Measurements from ENCODE around the gene MSLN.
"Not testable (repeated sequence)": the region's sequence is repeated elsewhere in the genome, so short reads cannot be mapped to it uniquely, and the experiment has no call there.

Gene MSLN

GRCh38 chr16:761625-762513 lies 1.3 kb downstream of the MSLN start:
- no peak for DNase-seq

- DNase-seq, result no peak
These were observed 2.2 kb downstream of the MSLN start for GRCh38 chr16:762595-763268.

DNA sequence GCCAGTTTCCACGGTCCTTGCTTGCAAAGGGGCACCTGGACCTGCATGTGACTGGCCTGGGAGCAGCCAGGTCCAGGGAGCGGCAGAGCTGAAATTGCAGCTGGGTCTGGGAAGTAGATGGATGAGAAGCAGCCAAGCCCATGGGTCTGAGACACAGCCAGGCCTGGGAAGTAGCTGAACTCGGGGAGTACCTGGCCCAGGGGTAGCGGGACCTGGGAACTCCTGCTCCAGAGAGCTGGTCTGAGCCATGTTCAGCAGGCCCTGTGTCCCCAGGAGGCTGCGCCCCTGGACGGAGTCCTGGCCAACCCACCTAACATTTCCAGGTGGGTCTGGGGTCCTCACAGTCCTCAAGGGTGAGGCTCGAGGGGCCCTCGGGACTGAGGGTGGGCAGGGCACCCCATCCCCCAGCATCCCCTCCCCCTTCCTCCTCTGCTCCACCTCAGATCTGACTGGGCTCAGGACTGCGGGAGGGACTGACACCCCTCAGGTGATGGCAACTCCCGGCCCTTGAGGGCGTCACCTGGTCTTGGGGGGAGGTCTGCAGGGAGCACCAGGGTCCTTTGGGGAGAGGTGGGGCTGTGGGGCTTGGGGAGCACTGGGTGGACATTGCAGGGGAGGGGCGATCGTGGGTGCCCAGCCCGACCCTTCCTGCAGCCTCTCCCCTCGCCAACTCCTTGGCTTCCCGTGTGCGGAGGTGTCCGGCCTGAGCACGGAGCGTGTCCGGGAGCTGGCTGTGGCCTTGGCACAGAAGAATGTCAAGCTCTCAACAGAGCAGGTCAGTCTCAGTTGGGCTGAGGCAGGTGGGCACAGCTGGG lies 3.0 kb downstream of the MSLN start:
- no peak for DNase-seq

- no peak for DNase-seq
These were observed 3.7 kb downstream of the MSLN start for GRCh38 chr16:764184-764750.

DNA sequence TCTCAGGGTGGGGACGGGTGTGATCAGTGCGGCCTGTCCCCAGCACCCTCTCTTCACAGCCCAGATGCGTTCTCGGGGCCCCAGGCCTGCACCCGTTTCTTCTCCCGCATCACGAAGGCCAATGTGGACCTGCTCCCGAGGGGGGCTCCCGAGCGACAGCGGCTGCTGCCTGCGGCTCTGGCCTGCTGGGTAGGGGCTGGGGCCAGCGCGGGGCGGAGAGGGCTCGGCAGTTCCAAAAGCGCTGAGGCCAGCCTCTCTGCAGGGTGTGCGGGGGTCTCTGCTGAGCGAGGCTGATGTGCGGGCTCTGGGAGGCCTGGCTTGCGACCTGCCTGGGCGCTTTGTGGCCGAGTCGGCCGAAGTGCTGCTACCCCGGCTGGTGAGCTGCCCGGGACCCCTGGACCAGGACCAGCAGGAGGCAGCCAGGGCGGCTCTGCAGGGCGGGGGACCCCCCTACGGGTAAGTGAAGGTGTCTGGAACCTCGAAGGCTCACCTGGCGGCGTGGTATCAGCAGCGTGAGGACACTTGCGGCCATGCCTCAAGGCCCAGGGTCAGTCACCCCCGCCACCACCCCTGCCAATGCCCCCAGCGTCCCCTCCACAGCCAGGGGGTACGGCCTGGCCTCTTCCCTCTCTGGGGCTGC lies 4.4 kb downstream of the MSLN start:
- no peak for DNase-seq

GRCh38 chr16:765488-765865 lies 4.9 kb downstream of the MSLN start:
- no peak for DNase-seq

- DNase-seq, result no peak
These were observed 5.7 kb downstream of the MSLN start for GRCh38 chr16:766008-766819.

- no peak for DNase-seq
These were observed 6.5 kb downstream of the MSLN start for GRCh38 chr16:766820-767640.

GRCh38 chr16:767743-768235 lies 7.3 kb downstream of the MSLN start:
- DNase-seq, result no peak

DNA sequence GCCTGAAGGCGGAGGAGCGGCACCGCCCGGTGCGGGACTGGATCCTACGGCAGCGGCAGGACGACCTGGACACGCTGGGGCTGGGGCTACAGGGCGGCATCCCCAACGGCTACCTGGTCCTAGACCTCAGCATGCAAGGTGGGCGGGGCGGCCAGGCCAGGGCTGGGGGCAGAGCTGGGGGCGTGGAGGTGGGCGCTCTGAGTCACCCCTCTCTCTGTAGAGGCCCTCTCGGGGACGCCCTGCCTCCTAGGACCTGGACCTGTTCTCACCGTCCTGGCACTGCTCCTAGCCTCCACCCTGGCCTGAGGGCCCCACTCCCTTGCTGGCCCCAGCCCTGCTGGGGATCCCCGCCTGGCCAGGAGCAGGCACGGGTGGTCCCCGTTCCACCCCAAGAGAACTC lies 7.9 kb downstream of the MSLN start:
- no peak for DNase-seq

- no peak for DNase-seq
These were observed 8.8 kb downstream of the MSLN start for GRCh38 chr16:769184-769784.

- DNase-seq, result no peak
These were observed 9.4 kb downstream of the MSLN start for GRCh38 chr16:769934-770333.

GRCh38 chr16:770411-770810 lies 9.9 kb downstream of the MSLN start:
- DNase-seq, result no peak

DNA sequence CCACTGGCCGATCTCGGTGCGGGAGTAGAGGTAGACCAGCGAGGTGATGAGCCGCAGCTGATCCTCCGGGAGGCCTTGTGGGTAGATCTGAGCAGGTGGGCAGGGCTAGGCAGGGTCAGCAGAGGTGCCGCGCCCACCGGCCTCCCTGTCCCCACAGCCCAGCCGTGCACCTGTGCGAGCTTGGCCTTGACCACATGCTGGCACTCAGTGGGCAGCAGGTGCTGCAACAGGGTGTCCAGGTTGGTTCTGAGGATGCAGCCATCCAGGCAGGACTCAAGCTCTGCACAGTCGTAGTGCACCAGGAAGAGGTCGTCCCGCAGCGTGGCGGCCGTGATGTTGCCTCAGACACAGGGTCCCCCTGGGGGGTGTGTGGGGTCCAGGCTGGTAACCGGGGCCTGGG lies 12.4 kb downstream of the MSLN start:
- DNase-seq, result no peak

- DNase-seq, result no peak
These were observed 13.8 kb downstream of the MSLN start for GRCh38 chr16:774086-775001.

- no peak for DNase-seq
These were observed 14.8 kb downstream of the MSLN start for GRCh38 chr16:775236-775796.

DNA sequence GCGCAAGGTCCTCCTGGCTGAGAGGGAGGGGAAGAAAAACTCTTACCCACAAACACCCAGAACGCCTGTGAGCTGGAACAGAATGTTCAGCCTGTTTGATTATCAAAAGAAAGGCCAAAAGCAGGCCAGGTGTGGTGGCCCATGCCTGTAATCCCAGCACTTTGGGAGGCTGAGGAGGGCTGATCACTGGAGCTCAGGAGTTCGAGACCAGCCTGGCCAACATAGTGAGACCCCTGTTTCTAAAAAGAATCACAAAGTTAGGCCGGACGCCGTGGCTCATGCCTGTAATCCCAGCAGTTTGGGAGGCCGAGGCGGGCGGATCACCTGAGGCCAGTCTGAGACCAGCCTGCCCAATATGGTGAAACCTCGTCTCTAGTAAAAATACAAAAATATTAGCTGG lies 15.8 kb downstream of the MSLN start:
- DNase-seq, result not testable (repeated sequence)

DNA sequence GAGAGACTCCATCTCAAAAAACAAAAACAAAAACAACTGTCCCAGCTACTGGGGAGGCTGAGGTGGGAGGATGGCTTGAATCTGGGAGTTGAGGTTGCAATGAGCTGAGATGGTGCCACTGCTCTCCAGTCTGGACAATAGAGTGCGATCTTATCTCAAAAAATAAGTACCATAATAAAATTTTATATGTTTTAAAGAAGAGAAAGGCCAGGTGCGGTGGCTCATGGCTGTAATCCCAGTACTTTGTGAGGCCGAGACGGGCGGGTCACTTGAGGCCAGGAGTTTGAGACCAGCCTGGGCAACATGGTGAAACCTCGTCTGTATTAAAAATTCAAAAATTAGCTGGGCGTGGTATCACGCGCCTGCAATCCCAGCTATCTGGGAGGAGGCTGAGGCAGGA lies 16.3 kb downstream of the MSLN start:
- DNase-seq, result no peak

DNA sequence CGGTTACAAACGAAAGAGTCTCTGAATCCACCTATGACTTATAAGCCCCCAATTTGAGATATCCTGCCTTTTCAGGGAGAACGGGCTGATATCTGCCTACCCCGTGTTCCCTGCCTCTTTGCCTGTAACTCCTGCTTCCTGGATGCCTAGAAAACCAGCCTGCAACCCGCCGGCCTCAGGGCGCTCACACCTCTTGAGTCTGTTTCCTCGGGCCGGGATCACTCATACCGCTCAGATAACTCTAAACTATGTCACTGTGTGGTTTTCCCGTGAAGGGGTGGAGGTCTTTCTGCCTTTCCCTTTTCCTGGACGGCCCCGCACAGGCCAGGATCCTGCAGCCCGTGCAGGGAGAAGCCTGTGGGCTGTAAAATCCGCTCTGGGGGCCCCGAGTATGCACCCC lies 17.3 kb downstream of the MSLN start:
- DNase-seq, result no peak
